Activated CD4-positive, alpha-beta T cell treated with anti-CD3 and anti-CD28 coated beads, Interleukin-2, amount 10 ng/mL, durations not matched to agents 7 days and 5 days (primary cell): ENCODE results near the gene TCAP. TPM values are rescaled to one million over a fixed set of nuclear protein-coding genes. Genes with fewer than 3 reads are reported as not detected.

Source experiments
- CTCF ChIA-PET: fragments of 350-600 bp; sonication (Branson Sonifier 250); formaldehyde crosslinking; loops from one replicate; lab custom pipeline; 2021; ENCODE audit warnings: antibody characterized with exemption; lab: Charles Lee
- POLR2A ChIA-PET: fragments of 350-600 bp; sonication (Branson Sonifier 250); formaldehyde crosslinking; loops from one replicate; lab custom pipeline; 2021; ENCODE audit warnings: antibody characterized with exemption; lab: Charles Lee
- DNase-seq: peaks from one replicate; pipeline ENCODE4 v3.0.0-alpha.2; 2020
- H3K27ac Mint-ChIP-seq: one replicate; pipeline ENCODE4 v1.8.0; 2021; ENCODE audit warnings: mild to moderate bottlenecking, moderate library complexity, mixed read lengths
- H3K27me3 Mint-ChIP-seq: one replicate; pipeline ENCODE4 v1.8.0; 2021; ENCODE audit warnings: mixed read lengths
- H3K36me3 Mint-ChIP-seq: one replicate; pipeline ENCODE4 v1.8.0; 2021; ENCODE audit warnings: low read depth, mixed read lengths
- H3K4me1 Mint-ChIP-seq: one replicate; pipeline ENCODE4 v1.8.0; 2021; ENCODE audit warnings: mixed read lengths
- H3K4me3 Mint-ChIP-seq: one replicate; pipeline ENCODE4 v1.8.0; 2021; ENCODE audit warnings: mild to moderate bottlenecking, moderate library complexity, mixed read lengths
- H3K9me3 Mint-ChIP-seq: one replicate; pipeline ENCODE4 v1.8.0; 2021; ENCODE audit warnings: mixed read lengths
- total RNA-seq, 2 experiments: library from RNA; stranded (reverse); gene quantifications; one replicate each; pipeline ENCODE4 v1.2.3, GENCODE V29; 2021

The TCAP gene
- total RNA-seq, 2 experiments from 2014 or later: 2.0 to 2.1 TPM

GRCh38 chr17:39633570-39634183 is 31.5 kb upstream of the TCAP start:
- DNase-seq: no peak
- ChIA-PET CTCF (interaction anchor here (0.6 to 6.7 kb wide), 6 partner anchors 10 to 643 kb away, joined by 3 to 108 read pairs (median 4); no protein-coding TSS in a partner anchor), POLR2A (no interaction called here)

GRCh38 chr17:39634384-39634871 is 30.7 kb upstream of the TCAP start:
- H3K4me3 Mint-ChIP-seq: no peak overlapping the region

More at GRCh38 chr17:39633570-39634183, 31.5 kb upstream of the TCAP start:
- Mint-ChIP-seq H3K4me3 (no peak overlapping the region), H3K4me1 (peaks cover 38% of the 10 kb centered on the region), H3K36me3 (peaks cover 7% of the 10 kb centered on the region), H3K27me3 (peaks cover 11% of the 10 kb centered on the region), H3K9me3 (no peaks in the 10 kb centered on the region), H3K27ac (no peak overlapping the region)

GRCh38 chr17:39635614-39636176 is 29.5 kb upstream of the TCAP start:
- Mint-ChIP-seq H3K4me3 (peak overlapping the region; percentile 91), H3K9me3 (no peaks in the 10 kb centered on the region), H3K27ac (peak overlapping the region; percentile 89), H3K36me3 (peaks cover 7% of the 10 kb centered on the region), H3K4me1 (peaks cover 54% of the 10 kb centered on the region), H3K27me3 (peaks cover 9% of the 10 kb centered on the region)
- ChIA-PET POLR2A (no interaction called here), CTCF (interaction anchor here (1.1 to 6.7 kb wide), 5 partner anchors 12 to 199 kb away, joined by 3 to 108 read pairs (median 4); no protein-coding TSS in a partner anchor)
- DNase-seq: no peak

More at GRCh38 chr17:39634384-39634871, 30.7 kb upstream of the TCAP start:
- ChIA-PET CTCF (interaction anchor here (0.7 to 6.7 kb wide), 10 partner anchors 10 to 200 kb away, joined by 3 to 108 read pairs (median 4); no protein-coding TSS in a partner anchor), POLR2A (no interaction called here)
- H3K9me3 Mint-ChIP-seq: no peaks in the 10 kb centered on the region
- no peak overlapping the region for H3K27ac Mint-ChIP-seq
- peaks cover 7% of the 10 kb centered on the region for H3K36me3 Mint-ChIP-seq
- peaks cover 9% of the 10 kb centered on the region for H3K27me3 Mint-ChIP-seq
- H3K4me1 Mint-ChIP-seq: peaks cover 45% of the 10 kb centered on the region
- peak; percentile 31 for DNase-seq

- peaks cover 7% of the 10 kb centered on the region for H3K36me3 Mint-ChIP-seq
- DNase-seq: no peak
- H3K27ac Mint-ChIP-seq: peak overlapping the region; percentile 89
- ChIA-PET POLR2A (no interaction called here), CTCF (interaction anchor here (1.9 to 6.7 kb wide), 2 partner anchors 13 to 18 kb away, joined by 11 to 108 read pairs; no protein-coding TSS in a partner anchor)
- peaks cover 4% of the 10 kb centered on the region for H3K27me3 Mint-ChIP-seq
- H3K9me3 Mint-ChIP-seq: no peaks in the 10 kb centered on the region
- H3K4me3 Mint-ChIP-seq: peak overlapping the region; percentile 91
- H3K4me1 Mint-ChIP-seq: peaks cover 53% of the 10 kb centered on the region
Measured at GRCh38 chr17:39636587-39636926, 28.6 kb upstream of the TCAP start.

- ChIA-PET POLR2A (no interaction called here), CTCF (interaction anchor here (0.5 to 6.7 kb wide), 7 partner anchors 9 to 127 kb away, joined by 3 to 108 read pairs (median 3); partner anchors contain the start of gene PGAP3)
- peak within 1 kb of the TSS; percentile 91 for H3K4me3 Mint-ChIP-seq
- H3K4me1 Mint-ChIP-seq: peaks cover 52% of the 10 kb centered on the region
- peaks cover 7% of the 10 kb centered on the region for H3K36me3 Mint-ChIP-seq
- H3K9me3 Mint-ChIP-seq: no peaks in the 10 kb centered on the region
- H3K27ac Mint-ChIP-seq: peak within 1 kb of the TSS; percentile 89
- DNase-seq: peak; percentile 91
- H3K27me3 Mint-ChIP-seq: no peaks in the 10 kb centered on the region
Measured at GRCh38 chr17:39636927-39637736, 28.0 kb upstream of the TCAP start, which contains the start of gene STARD3. STARD3 (plus strand) TSS chr17:39637144; CDS start chr17:39653532, 16,388 bp downstream.

- ChIA-PET POLR2A (no interaction called here), CTCF (interaction anchor here (1.0 to 3.7 kb wide), 7 partner anchors 10 to 49 kb away, joined by 3 to 30 read pairs (median 4); partner anchors contain the start of gene PGAP3)
- peaks cover 63% of the 10 kb centered on the region for H3K4me1 Mint-ChIP-seq
- H3K36me3 Mint-ChIP-seq: peaks cover 7% of the 10 kb centered on the region
- H3K27ac Mint-ChIP-seq: peak overlapping the region; percentile 89
- peak overlapping the region; percentile 91 for H3K4me3 Mint-ChIP-seq
- no peak for DNase-seq
- H3K27me3 Mint-ChIP-seq: no peaks in the 10 kb centered on the region
- no peaks in the 10 kb centered on the region for H3K9me3 Mint-ChIP-seq
Measured at GRCh38 chr17:39638317-39638716, 26.8 kb upstream of the TCAP start.

GRCh38 chr17:39639043-39639442 is 26.1 kb upstream of the TCAP start:
- H3K4me3 Mint-ChIP-seq: no peak overlapping the region
- DNase-seq: no peak
- no peaks in the 10 kb centered on the region for H3K27me3 Mint-ChIP-seq
- CTCF ChIA-PET: interaction anchor here (0.5 to 3.7 kb wide), 7 partner anchors 9 to 192 kb away, joined by 3 to 30 read pairs (median 4); no protein-coding TSS in a partner anchor
- no peaks in the 10 kb centered on the region for H3K9me3 Mint-ChIP-seq
- POLR2A ChIA-PET: no interaction called here
- peaks cover 7% of the 10 kb centered on the region for H3K36me3 Mint-ChIP-seq
- H3K4me1 Mint-ChIP-seq: peaks cover 67% of the 10 kb centered on the region
- no peak overlapping the region for H3K27ac Mint-ChIP-seq

GRCh38 chr17:39639566-39640458 is 25.3 kb upstream of the TCAP start:
- Mint-ChIP-seq H3K9me3 (no peaks in the 10 kb centered on the region), H3K4me3 (no peak overlapping the region), H3K27ac (no peak overlapping the region)

GRCh38 chr17:39640591-39641031 is 24.5 kb upstream of the TCAP start:
- no peak for DNase-seq
- H3K27ac Mint-ChIP-seq: no peak overlapping the region
- H3K36me3 Mint-ChIP-seq: peaks cover 7% of the 10 kb centered on the region
- no peaks in the 10 kb centered on the region for H3K9me3 Mint-ChIP-seq
- H3K27me3 Mint-ChIP-seq: no peaks in the 10 kb centered on the region
- ChIA-PET CTCF (interaction anchor here (1.0 to 3.7 kb wide), 4 partner anchors 8 to 26 kb away, joined by 3 to 30 read pairs (median 4); no protein-coding TSS in a partner anchor), POLR2A (no interaction called here)
- H3K4me3 Mint-ChIP-seq: no peak overlapping the region
- peaks cover 64% of the 10 kb centered on the region for H3K4me1 Mint-ChIP-seq

More at GRCh38 chr17:39639566-39640458, 25.3 kb upstream of the TCAP start:
- DNase-seq: no peak
- H3K27me3 Mint-ChIP-seq: no peaks in the 10 kb centered on the region
- POLR2A ChIA-PET: no interaction called here
- H3K36me3 Mint-ChIP-seq: peaks cover 7% of the 10 kb centered on the region
- CTCF ChIA-PET: interaction anchor here (0.5 to 3.7 kb wide), 7 partner anchors 8 to 193 kb away, joined by 3 to 30 read pairs (median 4); no protein-coding TSS in a partner anchor
- peaks cover 64% of the 10 kb centered on the region for H3K4me1 Mint-ChIP-seq

- POLR2A ChIA-PET: no interaction called here
- H3K4me1 Mint-ChIP-seq: peaks cover 60% of the 10 kb centered on the region
- peaks cover 7% of the 10 kb centered on the region for H3K36me3 Mint-ChIP-seq
- H3K27me3 Mint-ChIP-seq: no peaks in the 10 kb centered on the region
- H3K4me3 Mint-ChIP-seq: no peak overlapping the region
- DNase-seq: no peak
- no peak overlapping the region for H3K27ac Mint-ChIP-seq
- CTCF ChIA-PET: interaction anchor here (1.0 to 1.3 kb wide), 2 partner anchors 9 to 19 kb away, joined by 3 read pairs; no protein-coding TSS in a partner anchor
- no peaks in the 10 kb centered on the region for H3K9me3 Mint-ChIP-seq
Measured at GRCh38 chr17:39641097-39641496, 24.1 kb upstream of the TCAP start.

GRCh38 chr17:39641883-39642282 is 23.3 kb upstream of the TCAP start:
- no peak overlapping the region for H3K4me3 Mint-ChIP-seq
- no peaks in the 10 kb centered on the region for H3K27me3 Mint-ChIP-seq
- ChIA-PET POLR2A (interaction anchor here (0.6 kb wide), 1 partner anchor 21 kb away, joined by 3 read pairs; no protein-coding TSS in a partner anchor), CTCF (interaction anchor here (1.3 kb wide), 1 partner anchor 20 kb away, joined by 3 read pairs; no protein-coding TSS in a partner anchor)
- peaks cover 54% of the 10 kb centered on the region for H3K4me1 Mint-ChIP-seq
- no peak for DNase-seq
- H3K9me3 Mint-ChIP-seq: no peaks in the 10 kb centered on the region
- peaks cover 7% of the 10 kb centered on the region for H3K36me3 Mint-ChIP-seq
- H3K27ac Mint-ChIP-seq: no peak overlapping the region
